Hepatocyte (in vitro differentiated cells): Measurements from ENCODE around the gene NOB1.

Experiments used
- CTCF ChIP-seq: fragments of 200-600 bp; sonication (generic); IDR thresholded peaks from 2 replicates; pipeline ENCODE4 v1.5.1; 2016; ENCODE audit warnings: antibody characterized with exemption, mild to moderate bottlenecking; ENCODE audit not compliant: poor library complexity
- EZH2 ChIP-seq: fragments of 200-600 bp; sonication (generic); IDR thresholded peaks from 2 replicates; pipeline ENCODE4 v1.6.1; 2016; ENCODE audit warnings: antibody characterized with exemption, mild to moderate bottlenecking, borderline replicate concordance

DNA sequence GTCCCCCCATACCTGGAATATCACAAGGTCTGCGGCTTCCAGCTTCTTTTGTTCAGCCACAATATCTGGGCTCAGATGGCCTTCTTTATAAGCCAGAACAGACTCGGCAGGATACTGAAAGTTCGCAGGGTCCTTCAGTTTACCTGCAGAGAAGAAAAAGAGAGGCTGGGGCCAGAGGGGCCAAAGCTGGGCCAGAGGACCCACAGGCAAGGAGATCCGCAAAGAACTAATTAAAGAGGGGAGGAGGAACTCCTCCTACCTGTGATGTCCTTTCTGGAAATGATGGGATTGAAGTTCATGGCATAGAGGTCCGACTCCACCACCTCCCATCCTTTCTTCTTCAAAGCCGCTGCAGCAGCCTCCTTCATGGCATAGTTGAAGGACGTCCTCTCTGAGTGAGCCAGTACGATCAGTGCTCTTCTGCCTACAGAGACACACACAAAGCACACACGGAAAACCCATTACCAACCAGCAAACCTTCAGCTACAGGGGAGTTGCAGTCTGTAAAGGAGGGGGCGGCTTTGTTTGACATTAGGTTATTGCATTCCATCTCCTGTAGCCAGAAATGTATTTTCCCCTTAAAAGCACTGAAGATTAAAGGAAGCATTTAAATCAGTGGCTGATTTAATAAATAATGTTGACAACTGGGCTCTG is 36.5 kb downstream of the NOB1 start:
- no peak for TF ChIP-seq CTCF
- no peak for TF ChIP-seq EZH2
